ENCODE measurements around the gene NINL.
"Not testable (repeated sequence)": the region's sequence is repeated elsewhere in the genome, so short reads cannot be mapped to it uniquely, and the experiment has no call there.

NINL gene

GRCh38 chr20:25590778-25591177 lies 5.4 kb upstream of the NINL start:
- not testable (repeated sequence) for DNase-seq

GRCh38 chr20:25588491-25588890 lies 3.2 kb upstream of the NINL start:
- DNase-seq, result no peak

- no peak for DNase-seq
Measured at GRCh38 chr20:25587536-25587935, 2.2 kb upstream of the NINL start.

GRCh38 chr20:25586877-25587276 lies 1.5 kb upstream of the NINL start:
- DNase-seq, result no peak

- DNase-seq, result not testable (repeated sequence)
Measured at GRCh38 chr20:25583607-25584006, 1.7 kb downstream of the NINL start.

GRCh38 chr20:25580711-25581110 lies 4.6 kb downstream of the NINL start:
- DNase-seq, result no peak

- no peak for DNase-seq
Measured at GRCh38 chr20:25579081-25579770, 6.1 kb downstream of the NINL start.

GRCh38 chr20:25576783-25577530 lies 8.4 kb downstream of the NINL start:
- DNase-seq, result no peak

GRCh38 chr20:25574411-25574810 lies 10.9 kb downstream of the NINL start:
- no peak for DNase-seq

- no peak for DNase-seq
Measured at GRCh38 chr20:25573288-25574251, 11.8 kb downstream of the NINL start.

GRCh38 chr20:25571817-25572216 lies 13.5 kb downstream of the NINL start:
- no peak for DNase-seq

GRCh38 chr20:25571240-25571639 lies 14.1 kb downstream of the NINL start:
- no peak for DNase-seq

- no peak for DNase-seq
Measured at GRCh38 chr20:25570148-25570530, 15.2 kb downstream of the NINL start.

GRCh38 chr20:25567286-25567685 lies 18.0 kb downstream of the NINL start:
- no peak for DNase-seq

GRCh38 chr20:25566821-25567220 lies 18.5 kb downstream of the NINL start:
- DNase-seq, result no peak

- DNase-seq, result no peak
Measured at GRCh38 chr20:25565578-25566157, 19.7 kb downstream of the NINL start.

GRCh38 chr20:25563876-25564275 lies 21.5 kb downstream of the NINL start:
- DNase-seq, result no peak

- no peak for DNase-seq
Measured at GRCh38 chr20:25563362-25563761, 22.0 kb downstream of the NINL start.

- DNase-seq, result not testable (repeated sequence)
Measured at GRCh38 chr20:25561771-25562170, 23.6 kb downstream of the NINL start.

- DNase-seq, result no peak
Measured at GRCh38 chr20:25553819-25554296, 31.5 kb downstream of the NINL start.

- no peak for DNase-seq
Measured at GRCh38 chr20:25552977-25553376, 32.4 kb downstream of the NINL start.

- DNase-seq, result no peak
Measured at GRCh38 chr20:25551413-25552215, 33.7 kb downstream of the NINL start.

Data from activated naive CD4-positive, alpha-beta T cell treated with anti-CD3 and anti-CD28 coated beads, Interleukin-2, amount 50 U/mL, for 16 hours (primary cell).